HCT116 (cell line): ENCODE data around the gene HMCN1. TPM values are rescaled to one million over a fixed set of nuclear protein-coding genes. Genes with fewer than 3 reads are reported as not detected.

Experiments used
- ATAC-seq: fragments of 200-7000 bp; cut with Tn5 transposase; 2 replicates; pipeline ENCODE4 v1.9.1; 2020; ENCODE audit warnings: mild to moderate bottlenecking, moderate library complexity
- BruUV-seq: library from RNA; stranded (reverse); fragments of 400-500 nt; replicated peaks from 2 replicates; lab custom pipeline; 2021; lab: Mats Ljungman, UMichigan
- CTCF ChIA-PET: fragments of 300-600 bp; sonication (Branson Sonifier 250); formaldehyde crosslinking; loops from one replicate; lab custom pipeline; 2021; ENCODE audit warnings: antibody characterized with exemption; lab: Charles Lee
- POLR2A ChIA-PET: fragments of 300-600, 350-600 bp; sonication (Branson Sonifier 250); formaldehyde crosslinking; loops from one replicate; lab custom pipeline; 2021; ENCODE audit warnings: antibody characterized with exemption; lab: Charles Lee
- RAD21 ChIA-PET, 2 experiments: fragments of 300-600 bp; sonication (Branson Sonifier 250); formaldehyde crosslinking; loops; one replicate each; lab custom pipeline; 2023; ENCODE audit warnings: low total read pairs in 2 of 2; ENCODE audit not compliant: uncharacterized antibody in 2 of 2, unreplicated experiment in 2 of 2, low non-redundant PET in 1 of 2; lab: Charles Lee
- DNase-seq: peaks from one replicate; pipeline ENCODE4 v3.0.0-alpha.2; 2010; ENCODE audit warnings: low read depth, low spot score
- H2AFZ ChIP-seq: fragments of 200-600 bp; shearing (Covaris generic), sonication (generic); 2 replicates; pipeline ENCODE4 v1.6.1; 2017; ENCODE audit warnings: low read depth, mixed run types, mixed read lengths, antibody characterized with exemption, low read length; ENCODE audit not compliant: poor library complexity, severe bottlenecking
- H3K27ac ChIP-seq: 2 replicates; pipeline ENCODE4 v1.5.1; 2012; ENCODE audit warnings: low read depth, low read length
- H3K27me3 ChIP-seq: fragments of 200-600 bp; sonication (generic); 2 replicates; pipeline ENCODE4 v1.6.1; 2016; ENCODE audit warnings: mixed run types, low read length, mixed read lengths; ENCODE audit not compliant: insufficient read depth
- H3K36me3 ChIP-seq, 2 experiments: fragments of 200-500 bp in 1 of 2; fragments of 200-600 bp in 1 of 2; sonication (Bioruptor generic) in 1 of 2; sonication (generic) in 1 of 2; 2 replicates each; pipeline versions ENCODE4 v1.5.1 to v1.6.1; 2014 to 2016; ENCODE audit warnings: low read length in 2 of 2, inconsistent platforms in 1 of 2, mixed read lengths in 1 of 2, mixed run types in 1 of 2; ENCODE audit not compliant: insufficient read depth in 2 of 2, control insufficient read depth in 1 of 2
- H3K4me1 ChIP-seq, 2 experiments: fragments of 200-600 bp in 1 of 2; sonication (generic) in 1 of 2; 2 replicates each; pipeline versions ENCODE4 v1.5.1 to v1.6.1; 2012 to 2017; ENCODE audit warnings: low read length in 2 of 2, inconsistent platforms in 1 of 2, mild to moderate bottlenecking in 1 of 2, mixed read lengths in 1 of 2, mixed run types in 1 of 2, moderate library complexity in 1 of 2; ENCODE audit not compliant: insufficient read depth in 2 of 2, control insufficient read depth in 1 of 2
- H3K4me2 ChIP-seq: fragments of 200-600 bp; sonication (generic); 2 replicates; pipeline ENCODE4 v1.6.1; 2017; ENCODE audit warnings: mixed run types, low read length, mixed read lengths
- H3K4me3 ChIP-seq, 2 experiments: fragments of 200-600 bp in 1 of 2; sonication (generic) in 1 of 2; replicated peaks in 1 of 2; 2 replicates each; pipeline ENCODE4 v1.5.1; 2011 to 2016; ENCODE audit warnings: low read length in 2 of 2, control low read depth in 1 of 2, low read depth in 1 of 2, mild to moderate bottlenecking in 1 of 2, mixed read lengths in 1 of 2, mixed run types in 1 of 2
- H3K79me2 ChIP-seq: fragments of 200-600 bp; sonication (generic); 2 replicates; pipeline ENCODE4 v1.6.1; 2017; ENCODE audit warnings: mild to moderate bottlenecking, mixed run types, low read length, moderate library complexity, mixed read lengths; ENCODE audit not compliant: insufficient read depth
- H3K9ac ChIP-seq: fragments of 200-600 bp; sonication (generic); 2 replicates; pipeline ENCODE4 v1.6.1; 2016; ENCODE audit warnings: low read length, mixed read lengths
- H3K9me2 ChIP-seq: fragments of 200-600 bp; sonication (generic), shearing (Covaris generic); 2 replicates; pipeline ENCODE4 v1.6.1; 2017; ENCODE audit warnings: mixed run types, mild to moderate bottlenecking, moderate library complexity; ENCODE audit not compliant: insufficient read depth
- H3K9me3 ChIP-seq, 2 experiments: fragments of 200-500 bp in 1 of 2; fragments of 200-600 bp in 1 of 2; sonication (Bioruptor generic) in 1 of 2; sonication (generic) in 1 of 2; 2 replicates each; pipeline ENCODE4 v1.6.1; 2014 to 2017; ENCODE audit warnings: low read length in 2 of 2, mixed read lengths in 2 of 2, inconsistent platforms in 1 of 2, low read depth in 1 of 2, mild to moderate bottlenecking in 1 of 2, mixed run types in 1 of 2, moderate library complexity in 1 of 2; ENCODE audit not compliant: control insufficient read depth in 1 of 2, insufficient read depth in 1 of 2
- H4K20me1 ChIP-seq: fragments of 200-600 bp; sonication (generic), shearing (Covaris generic); 2 replicates; pipeline ENCODE4 v1.6.1; 2017; ENCODE audit warnings: mixed run types, mild to moderate bottlenecking, moderate library complexity; ENCODE audit not compliant: insufficient read depth
- CBX3 ChIP-seq: IDR thresholded peaks from 2 replicates; pipeline ENCODE4 v1.6.1; 2012; ENCODE audit warnings: low read depth
- ELF1 ChIP-seq: IDR thresholded peaks from 2 replicates; pipeline ENCODE4 v1.6.1; 2012; ENCODE audit warnings: low read depth, borderline replicate concordance
- EZH2 ChIP-seq: fragments of 200-600 bp; sonication (generic); IDR thresholded peaks from 2 replicates; pipeline ENCODE4 v1.6.1; 2017; ENCODE audit warnings: antibody characterized with exemption, mixed run types
- EZH2phosphoT487 ChIP-seq: fragments of 200-600 bp; IDR thresholded peaks from 2 replicates; pipeline ENCODE4 v1.6.1; 2018; ENCODE audit warnings: antibody characterized with exemption, borderline replicate concordance
- POLR2AphosphoS5 ChIP-seq: IDR thresholded peaks from 2 replicates; pipeline ENCODE4 v1.6.1; 2011; ENCODE audit warnings: mild to moderate bottlenecking, low read depth, low read length, moderate library complexity
- SP1 ChIP-seq: IDR thresholded peaks from 2 replicates; pipeline ENCODE4 v1.6.1; 2012; ENCODE audit warnings: low read depth
- TCF7L2 ChIP-seq: IDR thresholded peaks from 2 replicates; pipeline ENCODE4 v1.7.0; 2011; ENCODE audit warnings: borderline replicate concordance, inconsistent platforms; ENCODE audit not compliant: insufficient read depth, insufficient read length; ENCODE audit errors: extremely low read depth
- YY1 ChIP-seq: IDR thresholded peaks from 2 replicates; pipeline ENCODE4 v1.6.1; 2011; ENCODE audit warnings: low read length, low read depth, moderate library complexity, mild to moderate bottlenecking; ENCODE audit not compliant: insufficient replicate concordance; ENCODE audit errors: extremely low read depth
- ZNF274 ChIP-seq: fragments of 200-500 bp; sonication (Bioruptor generic); IDR thresholded peaks from 2 replicates; pipeline ENCODE4 v1.6.1; 2014; ENCODE audit warnings: mild to moderate bottlenecking, low read depth, low read length, inconsistent platforms
- intact Hi-C: fragments of 100-400 bp; cut with micrococcal nuclease; formaldehyde crosslinking; loops from 2 replicates; pipeline ENCODE4 v1.10.0; 2022
- total RNA-seq: library from RNA; stranded (reverse); gene quantifications from one replicate; pipeline ENCODE4 v1.2.1, GENCODE V29; 2021; ENCODE audit not compliant: unreplicated experiment
- TF ChIP-seq, protein P1 (sequence below): IDR thresholded peaks from 2 replicates; pipeline ENCODE4 v1.6.1; 2011; ENCODE audit warnings: mild to moderate bottlenecking, low read length, moderate library complexity; ENCODE audit not compliant: insufficient replicate concordance; ENCODE audit errors: extremely low read depth

The HMCN1 gene
- total RNA-seq, 1 experiment from 2014 or later = 0.59 TPM

DNA sequence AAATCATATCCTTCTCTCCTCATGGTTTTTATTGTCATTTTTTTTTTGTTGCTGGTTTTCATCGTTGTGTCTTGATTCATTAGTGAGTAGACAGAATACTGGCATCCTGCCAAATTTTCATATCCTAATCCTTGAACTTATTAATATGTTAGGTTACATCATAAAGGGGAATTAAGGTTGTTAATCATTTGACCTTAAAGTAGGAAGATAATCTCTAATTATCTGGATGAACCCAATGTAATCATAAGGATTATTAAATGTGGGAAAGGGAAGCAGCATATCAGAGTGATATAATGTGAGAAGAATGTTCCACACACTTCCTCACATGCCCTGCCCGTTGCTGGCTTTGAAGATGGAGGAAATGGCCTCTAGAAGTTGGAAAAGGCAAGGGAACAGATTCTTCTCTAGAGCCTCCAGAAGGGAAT lies 299.7 kb downstream of the HMCN1 start:
- ATAC-seq (no peak), DNase-seq (no peak)
- Histone ChIP-seq H3K79me2 (no peaks in the 10 kb centered on the region), H3K27me3 (no peaks in the 10 kb centered on the region), H3K27ac (no peak overlapping the region), H2AFZ (no peak overlapping the region), H3K4me2 (no peak overlapping the region), H3K9ac (no peak overlapping the region), H4K20me1 (no peaks in the 10 kb centered on the region), H3K4me1 (no peaks in the 10 kb centered on the region), H3K4me3 (no peak overlapping the region), H3K36me3 (no peaks in the 10 kb centered on the region), H3K9me2 (no peaks in the 10 kb centered on the region; the same call in 1 of the 2 replicates), H3K9me3 (no peaks in the 10 kb centered on the region)
- CTCF ChIA-PET = no interaction called here
- no TSS peak for BruUV-seq
- TF ChIP-seq EZH2 (no peak), SP1 (no peak), YY1 (no peak), EZH2phosphoT487 (no peak), CBX3 (no peak), ZNF274 (no peak), POLR2AphosphoS5 (no peak), ELF1 (no peak), TCF7L2 (no peak)
- TF ChIP-seq, protein P1, sequence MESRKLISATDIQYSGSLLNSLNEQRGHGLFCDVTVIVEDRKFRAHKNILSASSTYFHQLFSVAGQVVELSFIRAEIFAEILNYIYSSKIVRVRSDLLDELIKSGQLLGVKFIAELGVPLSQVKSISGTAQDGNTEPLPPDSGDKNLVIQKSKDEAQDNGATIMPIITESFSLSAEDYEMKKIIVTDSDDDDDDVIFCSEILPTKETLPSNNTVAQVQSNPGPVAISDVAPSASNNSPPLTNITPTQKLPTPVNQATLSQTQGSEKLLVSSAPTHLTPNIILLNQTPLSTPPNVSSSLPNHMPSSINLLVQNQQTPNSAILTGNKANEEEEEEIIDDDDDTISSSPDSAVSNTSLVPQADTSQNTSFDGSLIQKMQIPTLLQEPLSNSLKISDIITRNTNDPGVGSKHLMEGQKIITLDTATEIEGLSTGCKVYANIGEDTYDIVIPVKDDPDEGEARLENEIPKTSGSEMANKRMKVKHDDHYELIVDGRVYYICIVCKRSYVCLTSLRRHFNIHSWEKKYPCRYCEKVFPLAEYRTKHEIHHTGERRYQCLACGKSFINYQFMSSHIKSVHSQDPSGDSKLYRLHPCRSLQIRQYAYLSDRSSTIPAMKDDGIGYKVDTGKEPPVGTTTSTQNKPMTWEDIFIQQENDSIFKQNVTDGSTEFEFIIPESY = no peak
- POLR2A ChIA-PET = no interaction called here
- intact Hi-C loops = no loop called here
- RAD21 ChIA-PET = no interaction called here
